H1 (cell line): ENCODE data around the gene KRT80. TPM values are rescaled to one million over a fixed set of nuclear protein-coding genes. Genes with fewer than 3 reads are reported as not detected.

ENCODE experiments used
- PHF8 ChIP-seq: fragments of 200-600 bp; sonication (generic); conservative IDR thresholded peaks from 2 replicates; pipeline ENCODE4 v1.7.1; 2012; ENCODE audit warnings: low read depth, mild to moderate bottlenecking, inconsistent platforms, low read length, moderate library complexity
- polyA plus RNA-seq, 7 experiments: library from polyadenylated mRNA; depleted of rRNA in 3 of 7; stranded (reverse) in 5 of 7; unstranded in 2 of 7; fragments of >200 nt in 5 of 7; fragments of 200-250 nt in 2 of 7; gene quantifications; 1 replicate in 5 of 7; 2 replicates in 1 of 7; 4 replicates in 1 of 7; pipeline versions ENCODE4 v1.2.1 to v1.2.3, GENCODE V29; 2011 to 2013; ENCODE audit warnings: missing spikeins in 2 of 7, mixed read lengths in 2 of 7
- total RNA-seq: library from RNA; stranded (reverse); fragmentation: NEBNext Ultra II Directional; extraction: Animal tissue kit (Norgen Biotek cat#: 25700); gene quantifications from 2 replicates; pipeline ENCODE4 v1.2.1, GENCODE V29; 2021

The KRT80 gene
- total and polyA plus RNA-seq, 2 of the 8 experiments (the other 6 are each of a cell fraction or from before 2014, with no cell fraction given) = 0.05 TPM; not detected in 1

- no peak for TF ChIP-seq PHF8
- TF ChIP-seq, all 59 proteins: peak for 0
Observed at GRCh38 chr12:52183544-52183910, 8.3 kb downstream of the KRT80 start (continued).
